NK-92 treated with Interleukin-12 subunit alpha and Interleukin-12 subunit beta, amount 100 ng/mL, for 24 hours (cell line): ENCODE measurements around the gene ARHGEF37.
"Not testable (repeated sequence)": the region's sequence is repeated elsewhere in the genome, so short reads cannot be mapped to it uniquely, and the experiment has no call there.

Source experiments
- DNase-seq: peaks from one replicate; lab custom pipeline; 2025; lab: John Stamatoyannopoulos, UW

Gene ARHGEF37, protein sequence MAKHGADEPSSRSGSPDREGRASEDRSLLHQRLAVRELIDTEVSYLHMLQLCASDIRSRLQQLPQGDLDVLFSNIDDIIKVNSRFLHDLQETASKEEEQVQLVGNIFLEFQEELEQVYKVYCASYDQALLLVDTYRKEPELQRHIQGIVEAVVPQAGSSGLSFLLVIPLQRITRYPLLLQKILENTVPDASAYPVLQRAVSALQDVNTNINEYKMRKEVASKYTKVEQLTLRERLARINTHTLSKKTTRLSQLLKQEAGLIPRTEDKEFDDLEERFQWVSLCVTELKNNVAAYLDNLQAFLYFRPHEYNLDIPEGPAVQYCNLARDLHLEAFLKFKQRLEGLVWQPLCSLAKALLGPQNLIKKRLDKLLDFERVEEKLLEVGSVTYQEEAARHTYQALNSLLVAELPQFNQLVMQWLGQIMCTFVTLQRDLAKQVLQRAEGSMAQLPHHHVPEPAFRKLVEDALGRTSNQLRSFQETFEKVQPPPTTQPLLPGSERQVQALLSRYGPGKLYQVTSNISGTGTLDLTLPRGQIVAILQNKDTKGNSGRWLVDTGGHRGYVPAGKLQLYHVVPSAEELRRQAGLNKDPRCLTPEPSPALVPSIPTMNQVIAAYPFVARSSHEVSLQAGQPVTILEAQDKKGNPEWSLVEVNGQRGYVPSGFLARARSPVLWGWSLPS

GRCh38 chr5:149581192-149581861, at the start of gene ARHGEF37:
Gene ARHGEF37, plus strand, starts transcription at chr5:149581498. Its CDS starts 16,272 bp downstream, at chr5:149597770.
- DNase-seq, result no peak

DNA sequence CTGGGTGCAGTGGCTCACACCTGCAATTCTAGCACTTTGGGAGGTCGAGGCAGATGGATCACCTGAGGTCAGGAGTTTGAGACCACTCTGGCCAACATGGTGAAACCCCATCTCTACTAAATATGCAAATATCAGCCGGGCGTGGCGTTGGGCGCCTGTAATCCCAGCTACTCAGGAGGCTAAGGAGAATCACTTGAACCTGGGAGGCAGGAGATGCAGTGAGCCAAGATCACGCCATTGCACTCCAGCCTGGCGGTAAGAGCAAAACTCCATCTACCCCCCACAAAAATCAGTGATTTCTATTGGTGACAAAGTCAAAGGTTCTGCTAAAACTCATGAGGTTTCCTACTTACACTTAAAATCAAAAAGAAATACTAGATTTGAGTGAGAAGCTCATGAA, 48.9 kb upstream of the ARHGEF37 start:
- DNase-seq, result no peak

DNA sequence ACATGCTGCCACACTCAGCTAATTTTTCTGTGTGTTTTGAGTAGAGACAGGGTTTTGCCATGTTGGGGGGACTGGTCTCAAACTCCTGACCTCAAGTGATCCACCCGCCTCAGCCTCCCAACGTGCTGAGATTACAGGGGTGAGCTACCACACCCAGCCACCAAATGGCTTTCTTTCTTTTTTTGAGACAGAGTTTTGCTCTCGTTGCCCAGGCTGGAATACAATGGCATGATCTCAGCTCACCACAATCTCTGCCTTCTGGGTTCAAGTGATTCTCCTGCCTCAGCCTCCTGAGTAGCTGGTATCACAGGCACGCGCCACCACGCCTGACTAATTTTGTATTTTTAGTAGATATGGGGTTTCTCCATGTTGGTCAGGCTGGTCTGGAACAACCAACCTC, 45.5 kb upstream of the ARHGEF37 start:
- DNase-seq, result not testable (repeated sequence)

DNA sequence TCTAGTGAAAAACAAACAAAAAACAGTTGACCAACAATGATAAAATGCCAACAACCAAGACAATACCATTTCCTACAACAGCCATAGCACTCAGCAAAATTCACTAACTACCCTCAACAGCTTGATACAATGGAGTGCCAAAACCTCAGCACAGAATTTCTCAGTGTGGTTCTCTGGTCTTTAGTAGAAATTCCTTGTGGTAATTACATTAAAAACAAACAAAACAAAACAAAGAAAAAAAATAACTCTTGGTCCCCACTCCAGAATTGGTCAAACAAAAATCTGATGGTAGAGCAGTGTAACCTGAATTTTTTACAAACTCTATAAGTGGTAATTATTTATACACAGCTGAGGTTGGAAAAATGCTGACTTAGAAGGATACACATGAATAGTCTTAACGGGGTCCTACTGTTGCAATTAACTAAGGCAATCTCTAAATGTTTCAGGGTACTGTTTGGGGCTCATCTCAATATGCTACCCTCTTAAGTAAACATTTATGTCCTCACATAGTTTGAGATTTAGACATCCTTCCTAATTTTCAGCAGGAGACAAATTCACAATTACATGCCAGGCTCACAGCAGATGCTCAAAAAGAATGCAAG, 43.8 kb upstream of the ARHGEF37 start:
- no peak for DNase-seq

- no peak for DNase-seq
These were observed 41.2 kb upstream of the ARHGEF37 start for GRCh38 chr5:149540089-149540488.

- DNase-seq, result no peak
These were observed 39.4 kb upstream of the ARHGEF37 start for GRCh38 chr5:149541893-149542292.

DNA sequence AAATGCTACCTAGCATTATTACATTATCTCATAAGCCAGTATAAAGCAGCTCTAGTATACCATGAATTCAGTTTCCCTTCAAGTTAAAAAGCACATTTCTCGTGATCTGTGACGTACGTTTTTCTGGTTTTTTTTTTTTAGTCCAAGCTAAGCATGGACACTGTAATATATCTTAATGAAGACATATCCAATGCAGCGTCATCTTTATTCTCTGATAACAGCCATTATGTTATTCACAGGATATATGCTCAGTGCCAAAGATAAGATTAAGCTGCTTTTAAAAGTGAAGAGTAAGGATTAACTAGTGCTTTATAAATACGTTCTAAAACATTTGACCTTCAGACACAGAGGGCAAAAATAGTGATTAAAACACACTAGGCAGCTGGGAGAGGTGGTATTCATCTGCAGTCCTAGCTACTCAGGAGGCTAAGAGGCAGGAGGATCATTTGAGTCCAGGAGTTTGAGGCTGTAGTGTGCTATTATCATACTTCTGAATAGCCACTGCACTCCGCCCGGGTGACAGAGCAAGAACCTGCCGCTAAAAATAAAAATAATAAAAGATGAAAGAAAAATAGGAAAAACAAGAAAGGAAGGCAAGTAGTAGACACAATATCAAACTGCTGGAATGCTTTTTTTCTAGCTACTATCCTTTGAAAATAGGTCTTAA, 37.8 kb upstream of the ARHGEF37 start:
- DNase-seq, result no peak

- no peak for DNase-seq
These were observed 37.3 kb upstream of the ARHGEF37 start for GRCh38 chr5:149544028-149544420.

DNA sequence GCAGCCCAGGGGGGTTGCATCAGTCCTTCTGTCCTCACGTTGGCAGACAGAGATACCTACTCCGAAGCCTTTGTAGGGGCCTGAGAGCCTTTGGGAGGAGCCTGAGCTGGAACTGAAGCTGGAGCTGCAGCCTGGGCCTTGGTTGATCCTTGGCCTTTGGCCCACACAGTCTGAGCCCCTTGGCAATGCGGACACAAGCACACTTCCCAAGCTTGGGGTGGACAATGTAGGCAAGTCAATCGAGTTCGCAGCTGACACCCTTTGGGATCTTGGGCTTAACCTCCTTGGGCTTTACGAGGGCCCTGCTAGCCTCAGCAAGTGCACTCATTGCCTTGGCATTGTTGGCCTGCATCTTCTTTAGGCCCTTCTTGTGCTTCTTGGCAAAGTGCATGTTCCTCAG, 36.0 kb upstream of the ARHGEF37 start:
- DNase-seq, result no peak

DNA sequence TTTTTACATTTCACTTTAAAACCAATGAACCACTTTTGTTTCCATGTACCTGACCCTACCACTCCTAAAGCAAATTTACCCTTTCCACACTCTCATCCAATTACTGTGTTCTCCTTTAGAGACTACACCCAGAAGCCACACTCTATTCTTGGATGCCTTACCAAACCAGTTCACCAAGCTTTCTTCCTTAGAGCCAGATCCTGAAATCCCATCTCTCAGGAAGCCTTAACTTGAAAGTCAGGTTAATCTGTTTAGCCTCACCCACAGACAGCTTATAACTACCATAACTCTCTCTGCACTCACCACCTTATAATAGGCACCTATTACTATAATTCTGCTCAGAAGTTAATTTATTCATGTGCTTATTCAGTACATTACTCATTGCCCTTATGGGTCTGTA, 34.3 kb upstream of the ARHGEF37 start:
- DNase-seq, result no peak

GRCh38 chr5:149549461-149550267, 31.6 kb upstream of the ARHGEF37 start:
- no peak for DNase-seq

DNA sequence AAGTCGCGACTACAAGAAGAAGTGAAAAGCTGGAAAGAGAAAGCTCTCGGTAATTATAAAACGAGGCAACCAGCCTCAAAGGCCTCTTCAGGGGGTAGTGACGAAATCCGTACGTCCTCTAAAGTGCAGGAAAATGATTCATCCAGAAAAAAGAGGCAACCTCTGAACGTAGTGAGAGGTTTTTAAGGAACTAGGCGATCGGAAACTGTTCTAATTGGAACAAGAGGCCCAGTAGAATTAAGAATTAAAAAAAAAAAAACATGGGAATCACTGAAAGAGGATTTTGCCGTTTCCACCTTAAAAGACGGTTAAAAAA, 31.1 kb upstream of the ARHGEF37 start:
- no peak for DNase-seq

DNA sequence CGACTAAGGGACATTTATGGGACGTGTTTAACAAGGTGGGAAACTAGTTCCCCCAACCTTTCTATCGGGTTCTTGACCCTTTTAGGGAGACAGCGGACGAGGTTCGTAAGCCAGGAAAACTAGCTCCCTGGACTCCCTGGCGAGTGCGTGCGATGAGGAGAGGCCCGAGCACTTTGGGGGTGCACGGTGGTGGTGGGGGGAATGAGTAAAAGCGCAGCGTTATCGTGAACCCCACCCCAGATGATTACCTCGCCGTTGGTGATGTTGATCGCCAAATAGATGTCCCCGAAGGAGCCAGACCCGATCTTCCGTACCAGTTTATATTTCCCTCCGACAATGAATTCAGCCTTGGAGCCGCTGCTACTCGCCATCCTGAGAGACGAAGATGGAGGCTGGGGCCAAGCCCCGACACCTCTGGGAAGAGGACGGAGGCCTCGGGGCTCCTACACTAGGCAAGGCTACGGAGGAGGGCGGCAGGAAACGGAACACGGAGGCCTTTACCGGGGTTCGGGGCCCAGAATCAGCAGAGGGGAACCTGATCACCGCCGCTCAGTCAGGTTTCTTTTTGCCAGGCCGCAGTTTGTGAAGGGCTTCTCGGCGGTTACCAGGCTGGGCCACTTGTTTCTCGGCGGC, 30.6 kb upstream of the ARHGEF37 start:
- no peak for DNase-seq

- DNase-seq, result peak; percentile 99
These were observed 29.9 kb upstream of the ARHGEF37 start, which contains the start of gene CSNK1A1 for GRCh38 chr5:149551227-149552037. Gene CSNK1A1, minus strand, starts transcription at chr5:149551439. Its CDS starts 475 bp downstream, at chr5:149550964.

DNA sequence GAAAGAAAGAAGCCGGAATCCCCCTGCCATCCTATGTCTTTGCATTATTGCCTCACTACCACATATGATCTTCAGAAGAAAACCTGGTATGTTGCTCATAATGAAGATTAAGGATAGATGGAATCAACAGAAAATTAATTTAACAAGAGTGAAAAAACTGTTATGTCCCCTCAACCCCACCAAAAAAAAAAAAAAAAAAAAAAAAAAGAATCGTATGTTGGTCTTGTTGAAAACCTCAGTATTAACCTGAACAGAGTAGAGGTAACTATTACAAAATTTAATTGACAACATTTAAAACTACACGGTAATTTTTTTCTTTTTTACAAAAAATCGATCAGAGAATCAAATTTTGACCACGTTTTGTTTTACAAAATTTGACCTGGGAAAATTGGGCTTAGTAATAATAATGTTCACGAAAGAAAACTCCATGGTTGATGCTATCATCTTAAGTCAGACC, 29.2 kb upstream of the ARHGEF37 start:
- no peak for DNase-seq

DNA sequence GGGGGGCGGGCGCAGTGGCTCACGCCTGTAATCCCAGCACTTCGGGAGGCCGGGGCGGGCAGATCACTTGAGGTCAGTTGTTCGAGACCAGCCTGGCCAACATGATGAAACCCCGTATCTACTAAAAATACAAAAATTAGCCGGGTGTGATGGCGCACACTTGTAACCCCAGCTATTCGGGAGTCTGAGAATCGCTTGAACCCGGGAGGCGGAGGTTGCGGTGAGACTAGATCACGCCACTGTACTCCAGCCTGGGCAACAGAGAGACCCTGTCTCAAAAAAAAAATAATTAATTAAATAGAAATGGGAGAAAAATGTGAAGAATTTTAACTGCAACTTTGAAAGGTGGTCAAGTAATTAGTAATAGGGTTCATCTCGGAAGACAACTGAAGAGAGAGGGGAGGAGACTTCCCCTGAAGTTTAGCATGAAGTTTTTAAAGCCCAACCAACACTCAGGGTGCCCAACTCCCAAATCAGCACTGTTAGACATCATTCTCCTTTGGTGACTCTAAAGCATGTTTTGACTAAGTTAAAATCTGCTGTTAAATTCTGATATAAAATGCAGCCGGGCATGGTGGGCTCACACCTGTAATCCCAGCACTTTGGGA, 28.6 kb upstream of the ARHGEF37 start:
- no peak for DNase-seq

DNA sequence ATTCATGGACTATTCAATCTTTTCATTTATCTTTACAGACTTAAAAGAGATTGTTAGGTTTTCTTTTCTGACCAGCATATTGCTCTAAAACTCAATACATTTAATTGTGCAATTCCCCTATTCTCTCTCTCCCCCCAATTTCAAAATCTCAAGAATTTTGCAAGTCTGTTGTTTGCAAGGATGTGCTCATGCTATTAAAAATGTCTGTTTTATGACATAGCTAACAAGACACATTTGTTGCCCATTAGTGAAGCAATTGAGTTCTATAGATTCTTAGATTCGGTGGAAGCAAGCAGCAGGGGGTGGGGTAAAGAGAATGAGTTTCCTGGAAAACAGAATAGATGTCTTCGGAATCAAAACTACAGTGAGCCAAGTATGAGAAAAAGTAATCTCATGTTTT, 21.6 kb upstream of the ARHGEF37 start:
- DNase-seq, result no peak

GRCh38 chr5:149561848-149562247, 19.4 kb upstream of the ARHGEF37 start:
- no peak for DNase-seq

- no peak for DNase-seq
These were observed 17.8 kb upstream of the ARHGEF37 start for GRCh38 chr5:149563466-149563865.
